ENCODE measurements around the gene JAZF1.

Gene JAZF1

GRCh38 chr7:28005075-28005846 lies 175.3 kb downstream of the JAZF1 start:
- H3K27ac ChIP-seq, result no peak overlapping the region
- TF ChIP-seq CTCF (IDR thresholded peaks at IDR 0.05), result no peak
- no peak for TF ChIP-seq ZFX (IDR thresholded peaks at IDR 0.05; ENCODE audit: borderline replicate concordance)

GRCh38 chr7:28003408-28003807 lies 177.2 kb downstream of the JAZF1 start:
- TF ChIP-seq CTCF (IDR thresholded peaks at IDR 0.05), result no peak
- no peak for TF ChIP-seq ZFX (IDR thresholded peaks at IDR 0.05; ENCODE audit: borderline replicate concordance)
- H3K27ac ChIP-seq, result no peak overlapping the region

- TF ChIP-seq ZFX (IDR thresholded peaks at IDR 0.05; ENCODE audit: borderline replicate concordance) (no peak), CTCF (IDR thresholded peaks at IDR 0.05) (no peak)
- no peak overlapping the region for H3K27ac ChIP-seq
These were observed 178.0 kb downstream of the JAZF1 start for GRCh38 chr7:28002638-28003037.

GRCh38 chr7:28001896-28002295 lies 178.7 kb downstream of the JAZF1 start:
- no peak overlapping the region for H3K27ac ChIP-seq
- TF ChIP-seq ZFX (IDR thresholded peaks at IDR 0.05; ENCODE audit: borderline replicate concordance) (no peak), CTCF (IDR thresholded peaks at IDR 0.05) (no peak)

GRCh38 chr7:27999829-28000228 lies 180.8 kb downstream of the JAZF1 start:
- no peak for TF ChIP-seq CTCF (IDR thresholded peaks at IDR 0.05)
- no peak for TF ChIP-seq ZFX (IDR thresholded peaks at IDR 0.05; ENCODE audit: borderline replicate concordance)
- H3K27ac ChIP-seq, result no peak overlapping the region

- no peak for TF ChIP-seq ZFX (IDR thresholded peaks at IDR 0.05; ENCODE audit: borderline replicate concordance)
- TF ChIP-seq CTCF (IDR thresholded peaks at IDR 0.05), result no peak
- H3K27ac ChIP-seq, result no peak overlapping the region
These were observed 182.2 kb downstream of the JAZF1 start for GRCh38 chr7:27998382-27998781.

- no peak for TF ChIP-seq CTCF (IDR thresholded peaks at IDR 0.05)
- no peak for TF ChIP-seq ZFX (IDR thresholded peaks at IDR 0.05; ENCODE audit: borderline replicate concordance)
- no peak overlapping the region for H3K27ac ChIP-seq
These were observed 183.3 kb downstream of the JAZF1 start for GRCh38 chr7:27997188-27997707.

Data from 22Rv1 (cell line).